WTC11 (cell line): ENCODE data around the gene UVRAG. TPM values are rescaled to one million over a fixed set of nuclear protein-coding genes. Genes with fewer than 3 reads are reported as not detected.

Source experiments
- ATAC-seq: fragments of 200-7000 bp; cut with Tn5 transposase; 2 replicates; pipeline ENCODE4 v1.10.0; 2021; ENCODE audit warnings: mild to moderate bottlenecking, moderate library complexity
- CTCF ChIA-PET: fragments of 300-600 bp; sonication (Branson Sonifier 250); formaldehyde crosslinking; loops from one replicate; lab custom pipeline; 2021; ENCODE audit warnings: antibody characterized with exemption; lab: Charles Lee
- POLR2A ChIA-PET: fragments of 350-600 bp; sonication (Branson Sonifier 250); formaldehyde crosslinking; loops from one replicate; lab custom pipeline; 2021; ENCODE audit warnings: antibody characterized with exemption; lab: Charles Lee
- DNase-seq: peaks from one replicate; pipeline ENCODE4 v3.0.0; 2021; ENCODE audit warnings: low spot score
- H3K27ac Mint-ChIP-seq: 2 replicates; pipeline ENCODE4 v1.8.0; 2021; ENCODE audit warnings: mixed read lengths
- H3K27me3 Mint-ChIP-seq: 2 replicates; pipeline ENCODE4 v1.8.0; 2021; ENCODE audit warnings: low read depth, mild to moderate bottlenecking, moderate library complexity, mixed read lengths
- H3K36me3 Mint-ChIP-seq: 2 replicates; pipeline ENCODE4 v1.8.0; 2021; ENCODE audit warnings: mixed read lengths
- H3K4me1 Mint-ChIP-seq: 2 replicates; pipeline ENCODE4 v1.8.0; 2022; ENCODE audit warnings: mixed read lengths
- H3K4me3 Mint-ChIP-seq: 2 replicates; pipeline ENCODE4 v1.8.0; 2021; ENCODE audit warnings: mild to moderate bottlenecking, moderate library complexity, mixed read lengths
- H3K9me3 Mint-ChIP-seq: 2 replicates; pipeline ENCODE4 v1.8.0; 2021; ENCODE audit warnings: mixed read lengths
- CREB1 ChIP-seq: sonication (generic); formaldehyde crosslinking; IDR thresholded peaks from 2 replicates; pipeline ENCODE4 v1.8.0; 2023; ENCODE audit warnings: mild to moderate bottlenecking, missing genetic modification reagents
- CREM ChIP-seq: sonication (generic); formaldehyde crosslinking; IDR thresholded peaks from 2 replicates; pipeline ENCODE4 v1.8.1; 2022; ENCODE audit warnings: mild to moderate bottlenecking, missing genetic modification reagents, moderate library complexity
- ELF4 ChIP-seq: sonication (generic); formaldehyde crosslinking; IDR thresholded peaks from 2 replicates; pipeline ENCODE4 v1.8.1; 2022; ENCODE audit warnings: low read depth, mild to moderate bottlenecking, moderate library complexity, missing genetic modification reagents
- FOXJ3 ChIP-seq: sonication (generic); formaldehyde crosslinking; IDR thresholded peaks from 2 replicates; pipeline ENCODE4 v1.9.0; 2021; ENCODE audit warnings: missing genetic modification reagents, mild to moderate bottlenecking, borderline replicate concordance
- GABPB1 ChIP-seq: sonication (generic); formaldehyde crosslinking; IDR thresholded peaks from 2 replicates; pipeline ENCODE4 v1.8.1; 2023; ENCODE audit warnings: mild to moderate bottlenecking, missing genetic modification reagents
- GRHL2 ChIP-seq: fragments of 250-450 bp; sonication (Bioruptor Pico); IDR thresholded peaks from 2 replicates; pipeline ENCODE4 v1.8.0; 2022; ENCODE audit warnings: mild to moderate bottlenecking, moderate library complexity; ENCODE audit not compliant: insufficient replicate concordance, severe bottlenecking
- GTF2I ChIP-seq: fragments of 250-450 bp; sonication (Bioruptor Pico); conservative IDR thresholded peaks from 2 replicates; pipeline ENCODE4 v1.4.0; 2021; ENCODE audit warnings: mild to moderate bottlenecking
- IRF2 ChIP-seq: sonication (generic); formaldehyde crosslinking; IDR thresholded peaks from 2 replicates; pipeline ENCODE4 v1.8.0; 2022; ENCODE audit warnings: low read depth, missing genetic modification reagents, borderline replicate concordance
- MXD4 ChIP-seq: fragments of 250-450 bp; sonication (Bioruptor Pico); IDR thresholded peaks from 2 replicates; pipeline ENCODE4 v1.8.0; 2021; ENCODE audit warnings: mild to moderate bottlenecking, moderate library complexity, borderline replicate concordance
- NFYB ChIP-seq: sonication (generic); formaldehyde crosslinking; conservative IDR thresholded peaks from 2 replicates; pipeline ENCODE4 v1.8.0; 2022; ENCODE audit warnings: low read depth, missing genetic modification reagents
- NR2C2 ChIP-seq: sonication (generic); formaldehyde crosslinking; IDR thresholded peaks from 2 replicates; pipeline ENCODE4 v1.8.0; 2022; ENCODE audit warnings: mild to moderate bottlenecking, missing genetic modification reagents
- RELA ChIP-seq: sonication (generic); formaldehyde crosslinking; IDR thresholded peaks from 2 replicates; pipeline ENCODE4 v1.8.1; 2022; ENCODE audit warnings: missing genetic modification reagents, mild to moderate bottlenecking, borderline replicate concordance
- RORB ChIP-seq: fragments of 250-450 bp; sonication (Bioruptor Pico); IDR thresholded peaks from 2 replicates; pipeline ENCODE4 v1.9.0; 2021; ENCODE audit warnings: mild to moderate bottlenecking
- TEAD1 ChIP-seq: sonication (generic); formaldehyde crosslinking; IDR thresholded peaks from 2 replicates; pipeline ENCODE4 v1.8.0; 2022; ENCODE audit warnings: mild to moderate bottlenecking, missing genetic modification reagents
- ZBTB21 ChIP-seq: sonication (generic); formaldehyde crosslinking; IDR thresholded peaks from 2 replicates; pipeline ENCODE4 v1.8.1; 2023; ENCODE audit warnings: mild to moderate bottlenecking, missing genetic modification reagents, borderline replicate concordance
- ZNF138 ChIP-seq: sonication (generic); formaldehyde crosslinking; conservative IDR thresholded peaks from 2 replicates; pipeline ENCODE4 v1.8.1; 2022; ENCODE audit warnings: mild to moderate bottlenecking, moderate library complexity, missing genetic modification reagents
- ZNF317 ChIP-seq: sonication (generic); formaldehyde crosslinking; IDR thresholded peaks from 2 replicates; pipeline ENCODE4 v1.8.1; 2023; ENCODE audit warnings: low read depth, mild to moderate bottlenecking, moderate library complexity, missing genetic modification reagents, borderline replicate concordance
- total RNA-seq: library from RNA; stranded (reverse); gene quantifications from 3 replicates; pipeline ENCODE4 v1.2.3, GENCODE V29; 2021
- TF ChIP-seq, protein P1 (sequence below): sonication (generic); formaldehyde crosslinking; IDR thresholded peaks from 2 replicates; pipeline ENCODE4 v1.8.1; 2023; ENCODE audit warnings: mild to moderate bottlenecking, missing genetic modification reagents, moderate library complexity
- TF ChIP-seq, protein P2 (sequence below): fragments of 250-450 bp; sonication (Bioruptor Pico); IDR thresholded peaks from 2 replicates; pipeline ENCODE4 v1.9.0; 2021; ENCODE audit warnings: mild to moderate bottlenecking
- TF ChIP-seq, protein P3 (sequence below): sonication (generic); formaldehyde crosslinking; IDR thresholded peaks from 2 replicates; pipeline ENCODE4 v1.8.1; 2023; ENCODE audit warnings: mild to moderate bottlenecking, moderate library complexity, missing genetic modification reagents
- TF ChIP-seq, protein P4 (sequence below): sonication (generic); formaldehyde crosslinking; IDR thresholded peaks from 2 replicates; pipeline ENCODE4 v1.8.1; 2023; ENCODE audit warnings: mild to moderate bottlenecking, missing genetic modification reagents, borderline replicate concordance
- TF ChIP-seq, protein P5 (sequence below): sonication (generic); formaldehyde crosslinking; IDR thresholded peaks from 2 replicates; pipeline ENCODE4 v1.8.1; 2022; ENCODE audit warnings: mild to moderate bottlenecking, missing genetic modification reagents, moderate library complexity, borderline replicate concordance

UVRAG gene
- total RNA-seq, 1 experiment from 2014 or later, result 14.5 TPM

DNA sequence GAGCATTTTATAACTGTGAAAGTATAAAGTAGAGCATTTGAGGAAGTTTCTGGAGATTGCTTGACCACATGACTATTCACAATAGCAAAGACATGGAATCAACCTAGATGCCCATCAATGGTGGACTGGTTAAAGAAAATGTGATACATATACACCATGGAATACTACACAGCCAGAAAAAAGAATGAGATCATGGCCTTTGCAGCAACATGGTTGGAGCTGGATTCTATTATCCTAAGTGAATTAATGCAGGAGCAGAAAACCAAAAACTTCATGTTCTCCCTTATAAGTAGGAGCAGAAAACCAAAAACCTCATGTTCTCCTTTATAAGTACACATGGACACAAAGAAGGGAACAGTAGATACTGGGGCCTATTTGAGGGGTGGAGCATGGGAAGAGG lies 30.3 kb downstream of the UVRAG start:
- H3K4me3 Mint-ChIP-seq, result no peak overlapping the region
- H3K9me3 Mint-ChIP-seq, result peaks cover 13% of the 10 kb centered on the region
- POLR2A ChIA-PET, result no interaction called here
- CTCF ChIA-PET, result no interaction called here
- no peak overlapping the region for H3K27ac Mint-ChIP-seq
- DNase-seq (no peak), ATAC-seq (no peak)
- TF ChIP-seq, protein P1, sequence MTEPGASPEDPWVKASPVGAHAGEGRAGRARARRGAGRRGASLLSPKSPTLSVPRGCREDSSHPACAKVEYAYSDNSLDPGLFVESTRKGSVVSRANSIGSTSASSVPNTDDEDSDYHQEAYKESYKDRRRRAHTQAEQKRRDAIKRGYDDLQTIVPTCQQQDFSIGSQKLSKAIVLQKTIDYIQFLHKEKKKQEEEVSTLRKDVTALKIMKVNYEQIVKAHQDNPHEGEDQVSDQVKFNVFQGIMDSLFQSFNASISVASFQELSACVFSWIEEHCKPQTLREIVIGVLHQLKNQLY (CRISPR knock-in tag), result no peak
- no peak for TF ChIP-seq GTF2I (CRISPR knock-in tag)
- TF ChIP-seq CREM (CRISPR knock-in tag), result no peak
- no peak for TF ChIP-seq ZBTB21 (CRISPR knock-in tag)
- TF ChIP-seq, protein P2, sequence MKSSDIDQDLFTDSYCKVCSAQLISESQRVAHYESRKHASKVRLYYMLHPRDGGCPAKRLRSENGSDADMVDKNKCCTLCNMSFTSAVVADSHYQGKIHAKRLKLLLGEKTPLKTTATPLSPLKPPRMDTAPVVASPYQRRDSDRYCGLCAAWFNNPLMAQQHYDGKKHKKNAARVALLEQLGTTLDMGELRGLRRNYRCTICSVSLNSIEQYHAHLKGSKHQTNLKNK (CRISPR knock-in tag), result no peak
- no peak for TF ChIP-seq NFYB (CRISPR knock-in tag)
- peaks cover 6% of the 10 kb centered on the region for H3K4me1 Mint-ChIP-seq
- no peaks in the 10 kb centered on the region for H3K27me3 Mint-ChIP-seq
- no peaks in the 10 kb centered on the region for H3K36me3 Mint-ChIP-seq

DNA sequence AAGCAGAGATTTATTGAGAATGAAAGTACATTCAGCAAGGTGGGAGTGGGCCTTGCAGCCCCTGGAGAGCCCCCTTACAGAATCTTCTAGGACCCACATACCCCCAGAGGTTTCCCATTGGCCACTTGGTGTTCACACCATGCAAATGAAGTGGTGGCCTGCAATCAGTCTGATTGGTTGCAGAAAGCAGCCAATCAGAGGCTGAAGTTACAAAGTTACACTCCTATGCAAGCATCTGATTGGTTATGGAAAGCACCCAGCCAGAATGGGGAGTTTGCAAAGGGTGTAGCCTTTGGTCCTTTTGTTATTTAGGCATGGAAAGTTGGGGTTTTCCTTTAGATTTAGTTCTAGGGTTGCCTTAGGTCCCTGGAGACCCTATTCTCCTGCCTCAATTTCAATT lies 34.9 kb downstream of the UVRAG start:
- CTCF ChIA-PET, result no interaction called here
- no peak overlapping the region for H3K4me3 Mint-ChIP-seq
- TF ChIP-seq ZNF317 (CRISPR knock-in tag), result no peak
- no peaks in the 10 kb centered on the region for H3K27me3 Mint-ChIP-seq
- peaks cover 3% of the 10 kb centered on the region for H3K4me1 Mint-ChIP-seq
- no peak for DNase-seq
- ATAC-seq, result peak; percentile 34; the same call in 1 of the 2 replicates
- no peak overlapping the region for H3K27ac Mint-ChIP-seq
- H3K9me3 Mint-ChIP-seq, result peaks cover 12% of the 10 kb centered on the region
- POLR2A ChIA-PET, result no interaction called here
- peaks cover 3% of the 10 kb centered on the region; the same call in 1 of the 2 replicates for H3K36me3 Mint-ChIP-seq

DNA sequence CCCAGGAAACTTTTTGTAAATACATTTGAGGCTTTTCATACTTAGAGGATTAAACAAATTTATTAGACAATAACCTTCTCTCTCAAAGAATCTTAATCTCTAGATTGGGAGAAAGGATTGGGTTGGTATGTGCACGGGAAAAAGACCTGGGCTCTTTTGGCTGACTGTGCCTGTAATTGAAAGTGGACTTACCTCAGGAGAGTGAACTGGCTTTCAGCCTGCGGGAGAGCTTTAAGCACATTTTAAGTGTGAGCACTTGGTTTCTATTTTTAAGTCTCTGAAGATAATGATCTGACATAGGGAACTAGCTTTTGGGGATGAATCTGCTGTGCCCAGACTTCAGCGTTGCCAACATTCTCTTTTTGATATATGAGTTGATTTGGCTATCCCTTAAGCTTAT lies 35.8 kb downstream of the UVRAG start:
- Mint-ChIP-seq H3K27ac (no peak overlapping the region), H3K9me3 (peaks cover 8% of the 10 kb centered on the region), H3K36me3 (peaks cover 6% of the 10 kb centered on the region), H3K4me1 (peaks cover 3% of the 10 kb centered on the region), H3K4me3 (no peak overlapping the region), H3K27me3 (no peaks in the 10 kb centered on the region)
- no peak for DNase-seq
- no peak for ATAC-seq
- ChIA-PET POLR2A (no interaction called here), CTCF (interaction anchor here (1.5 kb wide), 1 partner anchor 17 kb away, joined by 4 read pairs; no protein-coding TSS in a partner anchor)
- no peak for TF ChIP-seq ZNF138
- TF ChIP-seq IRF2 (CRISPR knock-in tag), result no peak
- TF ChIP-seq, protein P3, sequence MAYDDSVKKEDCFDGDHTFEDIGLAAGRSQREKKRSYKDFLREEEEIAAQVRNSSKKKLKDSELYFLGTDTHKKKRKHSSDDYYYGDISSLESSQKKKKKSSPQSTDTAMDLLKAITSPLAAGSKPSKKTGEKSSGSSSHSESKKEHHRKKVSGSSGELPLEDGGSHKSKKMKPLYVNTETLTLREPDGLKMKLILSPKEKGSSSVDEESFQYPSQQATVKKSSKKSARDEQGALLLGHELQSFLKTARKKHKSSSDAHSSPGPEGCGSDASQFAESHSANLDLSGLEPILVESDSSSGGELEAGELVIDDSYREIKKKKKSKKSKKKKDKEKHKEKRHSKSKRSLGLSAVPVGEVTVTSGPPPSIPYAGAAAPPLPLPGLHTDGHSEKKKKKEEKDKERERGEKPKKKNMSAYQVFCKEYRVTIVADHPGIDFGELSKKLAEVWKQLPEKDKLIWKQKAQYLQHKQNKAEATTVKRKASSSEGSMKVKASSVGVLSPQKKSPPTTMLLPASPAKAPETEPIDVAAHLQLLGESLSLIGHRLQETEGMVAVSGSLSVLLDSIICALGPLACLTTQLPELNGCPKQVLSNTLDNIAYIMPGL (CRISPR knock-in tag), result no peak
- no peak for TF ChIP-seq ELF4
- no peak for TF ChIP-seq RELA (CRISPR knock-in tag)
- no peak for TF ChIP-seq FOXJ3 (CRISPR knock-in tag)
- TF ChIP-seq CREB1 (CRISPR knock-in tag), result no peak

DNA sequence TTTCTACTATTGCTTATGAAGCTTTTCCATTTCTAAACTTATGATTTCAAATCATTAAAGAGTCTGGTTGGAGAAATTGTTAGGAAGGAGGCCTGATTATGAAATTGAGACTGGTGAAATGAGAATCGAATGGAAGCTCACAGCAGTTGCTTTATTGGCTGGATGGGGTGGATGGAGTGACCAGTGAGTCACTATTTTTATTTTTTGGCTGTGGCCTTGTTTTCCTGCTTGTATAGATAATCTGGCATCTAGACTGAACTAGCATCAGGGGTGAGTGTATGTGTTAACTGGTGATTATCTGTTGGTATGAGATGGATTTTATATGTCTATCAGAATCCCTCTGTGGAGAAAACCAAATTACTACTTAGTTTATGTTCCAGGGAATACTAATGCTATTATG lies 36.2 kb downstream of the UVRAG start:
- Mint-ChIP-seq H3K9me3 (peaks cover 8% of the 10 kb centered on the region), H3K4me3 (no peak overlapping the region), H3K4me1 (peaks cover 3% of the 10 kb centered on the region), H3K27ac (no peak overlapping the region), H3K27me3 (no peaks in the 10 kb centered on the region), H3K36me3 (peaks cover 6% of the 10 kb centered on the region)
- DNase-seq, result no peak
- POLR2A ChIA-PET, result no interaction called here
- ATAC-seq, result no peak
- CTCF ChIA-PET, result interaction anchor here (1.5 kb wide), 1 partner anchor 16 kb away, joined by 4 read pairs; no protein-coding TSS in a partner anchor
- TF ChIP-seq GRHL2 (no peak), ZNF317 (CRISPR knock-in tag) (no peak), RORB (CRISPR knock-in tag) (no peak), MXD4 (CRISPR knock-in tag) (no peak), GABPB1 (CRISPR knock-in tag) (no peak), TEAD1 (CRISPR knock-in tag) (no peak), NR2C2 (CRISPR knock-in tag) (no peak)
- TF ChIP-seq, protein P4, sequence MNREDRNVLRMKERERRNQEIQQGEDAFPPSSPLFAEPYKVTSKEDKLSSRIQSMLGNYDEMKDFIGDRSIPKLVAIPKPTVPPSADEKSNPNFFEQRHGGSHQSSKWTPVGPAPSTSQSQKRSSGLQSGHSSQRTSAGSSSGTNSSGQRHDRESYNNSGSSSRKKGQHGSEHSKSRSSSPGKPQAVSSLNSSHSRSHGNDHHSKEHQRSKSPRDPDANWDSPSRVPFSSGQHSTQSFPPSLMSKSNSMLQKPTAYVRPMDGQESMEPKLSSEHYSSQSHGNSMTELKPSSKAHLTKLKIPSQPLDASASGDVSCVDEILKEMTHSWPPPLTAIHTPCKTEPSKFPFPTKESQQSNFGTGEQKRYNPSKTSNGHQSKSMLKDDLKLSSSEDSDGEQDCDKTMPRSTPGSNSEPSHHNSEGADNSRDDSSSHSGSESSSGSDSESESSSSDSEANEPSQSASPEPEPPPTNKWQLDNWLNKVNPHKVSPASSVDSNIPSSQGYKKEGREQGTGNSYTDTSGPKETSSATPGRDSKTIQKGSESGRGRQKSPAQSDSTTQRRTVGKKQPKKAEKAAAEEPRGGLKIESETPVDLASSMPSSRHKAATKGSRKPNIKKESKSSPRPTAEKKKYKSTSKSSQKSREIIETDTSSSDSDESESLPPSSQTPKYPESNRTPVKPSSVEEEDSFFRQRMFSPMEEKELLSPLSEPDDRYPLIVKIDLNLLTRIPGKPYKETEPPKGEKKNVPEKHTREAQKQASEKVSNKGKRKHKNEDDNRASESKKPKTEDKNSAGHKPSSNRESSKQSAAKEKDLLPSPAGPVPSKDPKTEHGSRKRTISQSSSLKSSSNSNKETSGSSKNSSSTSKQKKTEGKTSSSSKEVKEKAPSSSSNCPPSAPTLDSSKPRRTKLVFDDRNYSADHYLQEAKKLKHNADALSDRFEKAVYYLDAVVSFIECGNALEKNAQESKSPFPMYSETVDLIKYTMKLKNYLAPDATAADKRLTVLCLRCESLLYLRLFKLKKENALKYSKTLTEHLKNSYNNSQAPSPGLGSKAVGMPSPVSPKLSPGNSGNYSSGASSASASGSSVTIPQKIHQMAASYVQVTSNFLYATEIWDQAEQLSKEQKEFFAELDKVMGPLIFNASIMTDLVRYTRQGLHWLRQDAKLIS, result no peak
- TF ChIP-seq, protein P5, sequence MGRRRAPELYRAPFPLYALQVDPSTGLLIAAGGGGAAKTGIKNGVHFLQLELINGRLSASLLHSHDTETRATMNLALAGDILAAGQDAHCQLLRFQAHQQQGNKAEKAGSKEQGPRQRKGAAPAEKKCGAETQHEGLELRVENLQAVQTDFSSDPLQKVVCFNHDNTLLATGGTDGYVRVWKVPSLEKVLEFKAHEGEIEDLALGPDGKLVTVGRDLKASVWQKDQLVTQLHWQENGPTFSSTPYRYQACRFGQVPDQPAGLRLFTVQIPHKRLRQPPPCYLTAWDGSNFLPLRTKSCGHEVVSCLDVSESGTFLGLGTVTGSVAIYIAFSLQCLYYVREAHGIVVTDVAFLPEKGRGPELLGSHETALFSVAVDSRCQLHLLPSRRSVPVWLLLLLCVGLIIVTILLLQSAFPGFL (CRISPR knock-in tag), result no peak
